Trophoblast cell (in vitro differentiated cells and primary cell): Measurements from ENCODE around the gene INTS1.

Experiments
- DNase-seq, 2 donors: peaks; one replicate each; pipeline ENCODE4 v3.0.0-alpha.2; 2016
- H2AFZ ChIP-seq: 2 replicates; pipeline ENCODE4 v1.6.1; 2013; ENCODE audit warnings: low read length, moderate library complexity, mild to moderate bottlenecking; ENCODE audit not compliant: insufficient read depth, poor library complexity
- H2AK5ac ChIP-seq: 2 replicates; pipeline ENCODE4 v1.6.1; 2013; ENCODE audit warnings: mild to moderate bottlenecking, low read length
- H2BK120ac ChIP-seq: 2 replicates; pipeline ENCODE4 v1.6.1; 2013; ENCODE audit warnings: low read length, mild to moderate bottlenecking, moderate library complexity; ENCODE audit not compliant: insufficient read depth, poor library complexity
- H2BK12ac ChIP-seq: 2 replicates; pipeline ENCODE4 v1.6.1; 2013; ENCODE audit warnings: mild to moderate bottlenecking, low read length, moderate library complexity
- H2BK5ac ChIP-seq: 2 replicates; pipeline ENCODE4 v1.6.1; 2013; ENCODE audit warnings: low read length, low read depth, moderate library complexity, mild to moderate bottlenecking; ENCODE audit not compliant: poor library complexity
- H3K14ac ChIP-seq: 2 replicates; pipeline ENCODE4 v1.6.1; 2013; ENCODE audit warnings: mild to moderate bottlenecking, low read length
- H3K18ac ChIP-seq: 2 replicates; pipeline ENCODE4 v1.6.1; 2013; ENCODE audit warnings: mild to moderate bottlenecking, low read length
- H3K23ac ChIP-seq: 2 replicates; pipeline ENCODE4 v1.6.1; 2013; ENCODE audit warnings: low read length
- H3K27ac ChIP-seq: 2 replicates; pipeline ENCODE4 v1.5.1; 2013; ENCODE audit warnings: low read depth, mild to moderate bottlenecking, inconsistent platforms, low read length, moderate library complexity
- H3K27me3 ChIP-seq: 2 replicates; pipeline ENCODE4 v1.6.1; 2013; ENCODE audit warnings: inconsistent platforms, mild to moderate bottlenecking, low read length, moderate library complexity; ENCODE audit not compliant: insufficient read depth
- H3K36me3 ChIP-seq, 2 experiments: 1 replicate in 1 of 2; 2 replicates in 1 of 2; pipeline ENCODE4 v1.6.1; 2013; ENCODE audit warnings: low read length in 2 of 2, mild to moderate bottlenecking in 2 of 2, moderate library complexity in 1 of 2; ENCODE audit not compliant: insufficient read depth in 2 of 2, control insufficient read depth in 1 of 2
- H3K4ac ChIP-seq: 2 replicates; pipeline ENCODE4 v1.6.1; 2013; ENCODE audit warnings: low read depth, mild to moderate bottlenecking, low read length, moderate library complexity
- H3K4me1 ChIP-seq, 2 experiments: 1 replicate in 1 of 2; 2 replicates in 1 of 2; pipeline ENCODE4 v1.6.1; 2013; ENCODE audit warnings: low read length in 2 of 2, mild to moderate bottlenecking in 2 of 2, moderate library complexity in 1 of 2; ENCODE audit not compliant: insufficient read depth in 2 of 2, control insufficient read depth in 1 of 2
- H3K4me2 ChIP-seq: 2 replicates; pipeline ENCODE4 v1.6.1; 2013; ENCODE audit warnings: inconsistent platforms, mild to moderate bottlenecking, low read length, moderate library complexity
- H3K4me3 ChIP-seq: 2 replicates; pipeline ENCODE4 v1.5.1; 2013; ENCODE audit warnings: mild to moderate bottlenecking, low read depth, low read length, inconsistent platforms
- H3K79me1 ChIP-seq: one replicate; pipeline ENCODE4 v1.6.1; 2013; ENCODE audit warnings: low read length
- H3K79me2 ChIP-seq: 2 replicates; pipeline ENCODE4 v1.6.1; 2013; ENCODE audit warnings: low read length, mild to moderate bottlenecking; ENCODE audit not compliant: control insufficient read depth, insufficient read depth, poor library complexity
- H3K9ac ChIP-seq: 2 replicates; pipeline ENCODE4 v1.6.1; 2013; ENCODE audit warnings: mild to moderate bottlenecking, low read length
- H3K9me3 ChIP-seq: 2 replicates; pipeline ENCODE4 v1.6.1; 2013; ENCODE audit warnings: low read depth, mild to moderate bottlenecking, control low read depth, inconsistent platforms, low read length; ENCODE audit not compliant: insufficient read depth
- H4K12ac ChIP-seq: 2 replicates; pipeline ENCODE4 v1.6.1; 2013; ENCODE audit warnings: low read depth, mild to moderate bottlenecking, low read length, moderate library complexity
- H4K8ac ChIP-seq: 2 replicates; pipeline ENCODE4 v1.6.1; 2013; ENCODE audit warnings: low read depth, mild to moderate bottlenecking, low read length, moderate library complexity
- H4K91ac ChIP-seq: one replicate; pipeline ENCODE4 v1.6.1; 2013; ENCODE audit warnings: low read depth, mild to moderate bottlenecking, low read length, moderate library complexity
- WGBS: extraction: QIAGEN DNeasy Blood & Tissue Kit; methylation state at CpG from one replicate; pipeline ENCODE4 v1.1.7; 2013; ENCODE audit warnings: missing lambda C conversion rate; ENCODE audit not compliant: insufficient read length, insufficient coverage; ENCODE audit errors: extremely low coverage; 5-methylcytosine and 5-hydroxymethylcytosine counted together

INTS1 gene

DNA sequence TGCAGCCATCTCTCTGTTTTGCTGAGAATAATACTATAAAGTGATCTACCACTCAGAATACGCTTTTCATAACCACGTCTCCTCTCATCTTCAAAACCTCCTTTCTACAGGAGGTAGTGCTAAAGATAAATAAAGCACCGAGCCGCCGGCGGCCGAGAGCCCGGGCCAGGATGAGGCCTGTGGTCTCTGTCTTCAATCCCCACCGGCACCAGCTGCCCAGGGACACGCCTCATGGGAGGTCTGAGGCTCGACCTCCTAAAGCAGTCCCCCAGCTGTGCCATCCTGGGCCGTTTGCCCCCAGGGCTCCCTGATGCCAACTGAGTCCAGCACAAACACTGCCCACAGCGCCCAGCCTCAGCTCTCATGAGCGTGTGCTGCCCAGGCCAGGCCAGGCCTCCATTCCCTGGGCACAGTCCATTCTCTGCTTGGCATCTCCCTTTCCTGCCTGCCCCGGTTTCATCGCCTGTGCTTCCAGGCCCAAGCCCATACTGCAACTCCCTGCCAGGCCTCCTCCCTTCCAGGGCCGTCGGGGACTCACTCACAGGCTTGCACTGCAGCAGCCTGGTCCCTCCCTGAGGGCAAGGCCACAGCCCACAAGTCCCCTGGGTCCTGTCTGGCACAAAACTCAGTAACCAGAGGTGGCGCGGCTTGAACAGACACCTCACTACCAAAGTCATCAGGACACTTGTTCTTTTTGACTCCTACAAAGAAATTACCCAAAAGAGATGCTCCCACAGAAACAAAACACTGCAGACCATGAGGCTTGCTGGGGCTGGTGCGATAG is 2.5 kb downstream of the INTS1 start:
- Histone ChIP-seq H3K79me1 (peaks cover 8% of the 10 kb centered on the region), H4K12ac (peak overlapping the region; percentile 15), H3K9me3 (no peaks in the 10 kb centered on the region), H3K4ac (no peak overlapping the region), H3K23ac (no peak overlapping the region), H2BK120ac (no peak overlapping the region), H3K14ac (no peak overlapping the region), H3K79me2 (peaks cover 9% of the 10 kb centered on the region), H3K27me3 (no peaks in the 10 kb centered on the region), H4K91ac (no peak overlapping the region), H2AFZ (no peak overlapping the region), H3K4me1 (peaks cover 5% of the 10 kb centered on the region in 2 experiments), H3K27ac (no peak overlapping the region), H3K4me3 (no peak overlapping the region), H2BK12ac (no peak overlapping the region), H2AK5ac (no peak overlapping the region), H3K9ac (no peak overlapping the region), H3K18ac (no peak overlapping the region), H2BK5ac (no peak overlapping the region), H3K4me2 (no peak overlapping the region), H3K36me3 (peaks cover 59 to 60% of the 10 kb centered on the region in 2 experiments), H4K8ac (no peak overlapping the region)
- WGBS = no CpG with 5 or more reads among the region's 21 CpGs
- no peak for DNase-seq

DNA sequence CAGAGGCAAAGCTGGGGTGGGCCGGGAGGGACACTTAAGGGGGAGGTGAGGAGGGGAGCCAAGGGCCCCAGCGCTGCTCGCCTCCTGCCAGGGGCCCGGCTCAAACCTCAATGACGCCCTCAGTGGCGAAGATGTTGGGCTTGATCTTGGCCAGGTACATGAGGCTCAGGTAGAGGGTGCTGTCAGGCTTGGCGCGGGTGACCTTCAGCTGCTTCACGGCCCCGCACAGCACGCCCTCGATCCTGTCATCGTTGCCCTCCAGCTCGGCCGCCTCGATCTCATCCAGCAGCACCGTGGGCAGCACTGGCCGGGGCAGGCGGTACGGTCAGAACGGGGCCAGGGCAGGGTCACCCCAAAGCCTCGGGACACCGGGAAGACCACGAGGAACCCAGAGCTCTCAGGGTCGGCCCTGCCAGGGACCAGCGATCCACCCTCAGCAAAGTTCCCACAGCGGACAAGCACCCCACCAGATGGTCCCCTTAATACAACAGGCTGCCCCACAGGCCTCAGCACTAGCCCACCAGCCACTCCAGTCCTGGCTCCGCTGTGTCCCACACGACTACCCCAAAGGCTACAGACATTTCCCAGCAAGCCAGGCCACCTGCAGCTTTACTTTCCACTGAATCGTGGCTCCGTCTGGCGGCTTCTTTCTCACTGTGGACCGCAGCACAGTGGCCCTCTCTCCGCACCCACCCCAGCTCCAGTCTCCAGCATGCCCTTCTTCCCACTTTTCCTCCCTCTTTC is 4.0 kb downstream of the INTS1 start:
- peaks cover 72% of the 10 kb centered on the region in 2 experiments for H3K36me3 ChIP-seq
- H3K79me2 ChIP-seq = peaks cover 9% of the 10 kb centered on the region
- no peak overlapping the region for H4K8ac ChIP-seq
- no peak overlapping the region for H3K27ac ChIP-seq
- H3K18ac ChIP-seq = no peak overlapping the region
- H3K9me3 ChIP-seq = no peaks in the 10 kb centered on the region
- H3K9ac ChIP-seq = no peak overlapping the region
- no peak overlapping the region for H3K14ac ChIP-seq
- no peak overlapping the region for H2BK120ac ChIP-seq
- no peak overlapping the region for H3K4me3 ChIP-seq
- H4K12ac ChIP-seq = no peak overlapping the region
- no peak overlapping the region for H2BK12ac ChIP-seq
- no CpG with 5 or more reads among the region's 34 CpGs for WGBS
- no peak overlapping the region for H3K23ac ChIP-seq
- peaks cover 8% of the 10 kb centered on the region for H3K79me1 ChIP-seq
- peaks cover 5% of the 10 kb centered on the region in 2 experiments for H3K4me1 ChIP-seq
- H2AK5ac ChIP-seq = no peak overlapping the region
- H2AFZ ChIP-seq = no peak overlapping the region
- no peak for DNase-seq
- no peak overlapping the region for H2BK5ac ChIP-seq
- H3K4ac ChIP-seq = no peak overlapping the region
- H4K91ac ChIP-seq = no peak overlapping the region
- H3K4me2 ChIP-seq = no peak overlapping the region
- H3K27me3 ChIP-seq = no peaks in the 10 kb centered on the region

DNA sequence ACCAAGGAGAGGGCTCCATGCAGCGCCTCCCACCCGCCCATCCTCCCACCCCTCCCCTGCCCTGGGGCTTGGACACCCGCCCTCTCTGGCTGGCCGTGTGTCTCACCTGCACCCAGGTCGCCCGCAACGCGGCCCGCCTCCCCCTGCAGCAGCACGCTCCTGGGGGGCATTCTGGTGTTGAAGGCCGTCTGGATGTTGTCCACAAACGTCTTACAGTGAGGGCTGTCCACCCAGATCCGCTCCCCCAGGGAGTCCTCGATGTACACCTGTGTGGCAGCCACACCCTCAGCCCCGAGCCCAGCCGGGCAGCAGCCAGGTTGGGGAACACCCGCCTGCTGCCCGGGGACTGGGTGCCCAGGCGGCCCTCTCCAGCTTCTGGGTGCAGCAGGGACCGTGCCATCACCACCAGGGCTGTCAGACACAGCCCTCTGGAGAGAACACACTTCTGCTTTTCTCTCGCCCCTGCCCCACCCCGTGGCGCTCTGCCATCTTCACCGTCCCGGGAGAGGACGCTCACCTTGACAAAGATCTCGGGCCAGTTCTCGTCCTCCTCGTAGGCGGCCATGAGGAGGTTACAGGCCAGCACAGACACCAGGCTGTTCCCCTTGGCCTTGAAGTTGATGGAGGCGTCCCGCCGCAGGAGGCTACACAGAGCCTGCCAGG is 4.7 kb downstream of the INTS1 start:
- WGBS = no CpG with 5 or more reads among the region's 33 CpGs
- no peak overlapping the region for H4K12ac ChIP-seq
- H3K4me3 ChIP-seq = no peak overlapping the region
- no peak overlapping the region for H2BK12ac ChIP-seq
- H3K4ac ChIP-seq = no peak overlapping the region
- no peak overlapping the region for H2BK120ac ChIP-seq
- H3K23ac ChIP-seq = no peak overlapping the region
- H3K79me1 ChIP-seq = peaks cover 8% of the 10 kb centered on the region
- peaks cover 8% of the 10 kb centered on the region for H3K79me2 ChIP-seq
- no peak overlapping the region for H2AFZ ChIP-seq
- H3K9me3 ChIP-seq = no peaks in the 10 kb centered on the region
- H4K8ac ChIP-seq = no peak overlapping the region
- H2BK5ac ChIP-seq = no peak overlapping the region
- H3K4me2 ChIP-seq = no peak overlapping the region
- no peak overlapping the region for H3K14ac ChIP-seq
- no peak overlapping the region for H2AK5ac ChIP-seq
- no peak overlapping the region for H4K91ac ChIP-seq
- no peak overlapping the region for H3K18ac ChIP-seq
- H3K36me3 ChIP-seq = peaks cover 79% of the 10 kb centered on the region in 2 experiments
- H3K9ac ChIP-seq = no peak overlapping the region
- no peak for DNase-seq
- no peak overlapping the region for H3K27ac ChIP-seq
- H3K27me3 ChIP-seq = no peaks in the 10 kb centered on the region
- H3K4me1 ChIP-seq = peaks cover 5% of the 10 kb centered on the region in 2 experiments

DNA sequence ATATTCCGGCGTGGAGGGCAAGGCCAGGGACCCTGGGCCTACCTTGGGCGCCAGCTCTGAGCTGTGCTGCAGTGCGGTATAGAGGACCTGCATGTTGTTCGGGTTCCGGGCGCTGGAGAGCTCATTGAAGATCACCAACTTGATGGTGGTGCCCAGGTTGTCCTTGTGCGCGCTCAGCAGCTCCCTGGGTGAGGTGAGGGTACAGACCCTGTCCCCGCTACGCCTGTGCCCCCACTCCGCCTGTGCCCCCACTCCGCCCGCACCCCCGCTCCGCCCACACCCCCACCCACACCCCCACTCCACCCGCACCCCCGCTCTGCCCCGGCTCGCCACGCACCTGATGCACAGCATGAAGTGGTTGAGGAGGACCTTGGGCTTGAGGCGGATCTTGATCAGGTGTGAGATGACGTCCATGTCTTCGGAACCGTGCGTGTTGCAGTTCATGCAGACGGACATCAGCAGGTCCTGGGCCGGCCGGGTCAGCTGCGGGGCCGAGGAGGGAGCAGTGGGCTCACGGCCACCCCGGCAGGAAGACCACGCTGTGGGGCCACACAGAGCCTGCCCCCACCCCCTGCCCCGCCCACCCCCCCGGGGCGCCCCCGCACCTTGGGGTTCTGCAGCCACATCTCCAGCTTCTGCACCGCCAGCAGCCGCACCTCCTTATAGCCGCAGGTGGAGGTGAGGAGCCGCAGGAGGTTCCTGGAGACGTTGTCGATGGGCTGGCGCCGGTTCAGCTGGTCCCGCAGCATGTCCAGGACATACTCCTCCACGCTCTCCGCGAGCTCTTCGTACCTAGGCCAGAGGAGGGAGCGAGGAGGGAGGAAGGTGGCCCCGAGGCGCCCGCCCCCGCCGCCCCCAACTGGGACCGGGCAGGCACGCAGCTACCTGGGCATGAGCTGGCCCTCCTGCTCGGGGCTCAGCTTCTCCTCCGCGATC is 5.6 kb downstream of the INTS1 start:
- no peak overlapping the region for H3K23ac ChIP-seq
- no peak for DNase-seq
- H3K27me3 ChIP-seq = no peaks in the 10 kb centered on the region
- no peak overlapping the region for H3K4me2 ChIP-seq
- WGBS = no CpG with 5 or more reads among the region's 62 CpGs
- H3K4ac ChIP-seq = no peak overlapping the region
- H3K4me1 ChIP-seq = peaks cover 5% of the 10 kb centered on the region in 2 experiments
- no peak overlapping the region for H3K27ac ChIP-seq
- H4K8ac ChIP-seq = no peak overlapping the region
- H3K36me3 ChIP-seq = peaks cover 87 to 88% of the 10 kb centered on the region in 2 experiments
- peaks cover 3% of the 10 kb centered on the region for H3K79me2 ChIP-seq
- no peak overlapping the region for H2AK5ac ChIP-seq
- no peak overlapping the region for H2BK120ac ChIP-seq
- no peaks in the 10 kb centered on the region for H3K9me3 ChIP-seq
- H2BK12ac ChIP-seq = no peak overlapping the region
- H3K14ac ChIP-seq = no peak overlapping the region
- no peak overlapping the region for H4K91ac ChIP-seq
- no peak overlapping the region for H2BK5ac ChIP-seq
- no peak overlapping the region for H3K18ac ChIP-seq
- peaks cover under 1% of the 10 kb centered on the region for H3K79me1 ChIP-seq
- H3K4me3 ChIP-seq = no peak overlapping the region
- no peak overlapping the region for H4K12ac ChIP-seq
- H3K9ac ChIP-seq = no peak overlapping the region
- H2AFZ ChIP-seq = no peak overlapping the region
